Endodermal cell (in vitro differentiated cells): Measurements from ENCODE around the gene MTR. TPM values are rescaled to one million over a fixed set of nuclear protein-coding genes. Genes with fewer than 3 reads are reported as not detected.

Source experiments
- DNase-seq: peaks from one replicate; pipeline ENCODE4 v3.0.0-alpha.2; 2017
- H3K27ac ChIP-seq: 2 replicates; pipeline ENCODE4 v1.5.1; 2013; ENCODE audit warnings: mild to moderate bottlenecking, low read depth, low read length, moderate library complexity
- H3K27me3 ChIP-seq: 2 replicates; pipeline ENCODE4 v1.6.1; 2013; ENCODE audit warnings: mild to moderate bottlenecking, low read length, moderate library complexity; ENCODE audit not compliant: insufficient read depth, control insufficient read depth, poor library complexity, severe bottlenecking
- H3K36me3 ChIP-seq: 2 replicates; pipeline ENCODE4 v1.7.0; 2013; ENCODE audit warnings: mild to moderate bottlenecking, low read length, moderate library complexity; ENCODE audit not compliant: control insufficient read depth, insufficient read depth
- H3K4me1 ChIP-seq: one replicate; pipeline ENCODE4 v1.7.0; 2013; ENCODE audit warnings: low read length; ENCODE audit not compliant: control insufficient read depth, insufficient read depth
- H3K4me3 ChIP-seq: 2 replicates; pipeline ENCODE4 v1.5.1; 2013; ENCODE audit warnings: mild to moderate bottlenecking, low read length, moderate library complexity
- H3K9ac ChIP-seq: 2 replicates; pipeline ENCODE4 v1.6.1; 2013; ENCODE audit warnings: mild to moderate bottlenecking, low read length, moderate library complexity; ENCODE audit not compliant: poor library complexity, severe bottlenecking; ENCODE audit errors: extremely low read depth
- H3K9me3 ChIP-seq: 2 replicates; pipeline ENCODE4 v1.6.1; 2013; ENCODE audit warnings: mild to moderate bottlenecking, low read length, moderate library complexity; ENCODE audit not compliant: control insufficient read depth
- H3K27ac Mint-ChIP-seq: 2 replicates; pipeline ENCODE4 v1.8.0; 2020; ENCODE audit warnings: mixed read lengths
- H3K27me3 Mint-ChIP-seq: 2 replicates; pipeline ENCODE4 v1.8.0; 2021; ENCODE audit warnings: mild to moderate bottlenecking, mixed read lengths; ENCODE audit not compliant: insufficient read depth
- H3K36me3 Mint-ChIP-seq: 2 replicates; pipeline ENCODE4 v1.8.0; 2020; ENCODE audit warnings: low read depth, mixed read lengths
- H3K4me1 Mint-ChIP-seq: 2 replicates; pipeline ENCODE4 v1.8.0; 2020; ENCODE audit warnings: mixed read lengths
- H3K4me3 Mint-ChIP-seq: 2 replicates; pipeline ENCODE4 v1.8.0; 2020; ENCODE audit warnings: mild to moderate bottlenecking, moderate library complexity, mixed read lengths
- H3K9me3 Mint-ChIP-seq: 2 replicates; pipeline ENCODE4 v1.8.0; 2020; ENCODE audit warnings: mild to moderate bottlenecking, mixed read lengths
- WGBS, 2 experiments: methylation state at CpG; one replicate each; pipeline versions ENCODE4 v1.1.5 to v1.1.7; 2013; ENCODE audit warnings: missing lambda C conversion rate in 2 of 2, mixed read lengths in 1 of 2; ENCODE audit not compliant: insufficient coverage in 1 of 2, insufficient read length in 1 of 2; 5-methylcytosine and 5-hydroxymethylcytosine counted together
- total RNA-seq, 2 donors: library from RNA; stranded (reverse); fragmentation: NEBNext Ultra II Directional in 1 of 2; extraction: Animal tissue kit (Norgen Biotek cat#: 25700) in 1 of 2; gene quantifications; 2 replicates in 1 of 2; 3 replicates in 1 of 2; pipeline ENCODE4 v1.2.1, GENCODE V29; 2021
- TF ChIP-seq, protein P1 (sequence below): fragments of 200-600 bp; sonication (generic); conservative IDR thresholded peaks from 2 replicates; pipeline ENCODE4 v1.5.0; 2021; ENCODE audit warnings: antibody characterized with exemption, mild to moderate bottlenecking

MTR gene
- total RNA-seq, 2 donors from 2014 or later: 28.5 to 29.5 TPM

DNA sequence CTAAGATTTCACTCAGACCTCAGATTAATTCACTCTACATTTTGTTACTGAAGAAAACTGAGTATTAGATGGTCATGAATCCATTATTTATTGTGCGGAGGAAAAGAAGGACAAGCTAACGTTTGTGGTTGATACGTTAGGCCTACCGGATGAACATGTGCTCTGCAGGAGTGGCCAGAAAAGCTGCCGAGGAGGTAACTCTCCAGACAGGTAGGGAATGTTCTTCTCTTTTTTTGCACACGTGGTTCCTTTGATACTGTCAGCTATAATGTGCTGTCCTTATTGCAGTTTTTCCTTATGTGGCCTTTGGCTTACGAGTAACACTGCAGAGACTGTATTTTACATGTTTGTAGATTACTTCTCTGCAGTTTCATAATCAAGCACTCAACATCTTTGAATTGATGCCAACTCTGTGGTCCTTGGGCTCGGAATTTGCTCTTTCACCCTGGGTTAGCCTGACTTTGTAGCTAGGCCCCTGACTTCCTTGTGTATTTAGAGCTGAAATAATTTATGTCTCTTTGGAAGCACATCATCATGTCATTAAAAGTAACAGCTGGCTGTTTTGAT lies 13.6 kb downstream of the MTR start:
- Mint-ChIP-seq H3K27ac (no peak overlapping the region), H3K36me3 (peaks cover 25% of the 10 kb centered on the region), H3K4me3 (no peak overlapping the region), H3K9me3 (no peaks in the 10 kb centered on the region), H3K4me1 (no peaks in the 10 kb centered on the region), H3K27me3 (no peaks in the 10 kb centered on the region)
- no peak overlapping the region for H3K4me3 ChIP-seq
- H3K9ac ChIP-seq: no peak overlapping the region
- no peak for DNase-seq
- peaks cover 18% of the 10 kb centered on the region for H3K36me3 ChIP-seq
- H3K27me3 ChIP-seq: no peaks in the 10 kb centered on the region
- WGBS, 2 experiments: 92 to 100% methylated on average over 6 to 8 of the region's 8 CpGs
- no peaks in the 10 kb centered on the region for H3K9me3 ChIP-seq
- H3K4me1 ChIP-seq: no peaks in the 10 kb centered on the region
- TF ChIP-seq, protein P1, sequence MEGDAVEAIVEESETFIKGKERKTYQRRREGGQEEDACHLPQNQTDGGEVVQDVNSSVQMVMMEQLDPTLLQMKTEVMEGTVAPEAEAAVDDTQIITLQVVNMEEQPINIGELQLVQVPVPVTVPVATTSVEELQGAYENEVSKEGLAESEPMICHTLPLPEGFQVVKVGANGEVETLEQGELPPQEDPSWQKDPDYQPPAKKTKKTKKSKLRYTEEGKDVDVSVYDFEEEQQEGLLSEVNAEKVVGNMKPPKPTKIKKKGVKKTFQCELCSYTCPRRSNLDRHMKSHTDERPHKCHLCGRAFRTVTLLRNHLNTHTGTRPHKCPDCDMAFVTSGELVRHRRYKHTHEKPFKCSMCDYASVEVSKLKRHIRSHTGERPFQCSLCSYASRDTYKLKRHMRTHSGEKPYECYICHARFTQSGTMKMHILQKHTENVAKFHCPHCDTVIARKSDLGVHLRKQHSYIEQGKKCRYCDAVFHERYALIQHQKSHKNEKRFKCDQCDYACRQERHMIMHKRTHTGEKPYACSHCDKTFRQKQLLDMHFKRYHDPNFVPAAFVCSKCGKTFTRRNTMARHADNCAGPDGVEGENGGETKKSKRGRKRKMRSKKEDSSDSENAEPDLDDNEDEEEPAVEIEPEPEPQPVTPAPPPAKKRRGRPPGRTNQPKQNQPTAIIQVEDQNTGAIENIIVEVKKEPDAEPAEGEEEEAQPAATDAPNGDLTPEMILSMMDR: no peak
- H3K27ac ChIP-seq: no peak overlapping the region

DNA sequence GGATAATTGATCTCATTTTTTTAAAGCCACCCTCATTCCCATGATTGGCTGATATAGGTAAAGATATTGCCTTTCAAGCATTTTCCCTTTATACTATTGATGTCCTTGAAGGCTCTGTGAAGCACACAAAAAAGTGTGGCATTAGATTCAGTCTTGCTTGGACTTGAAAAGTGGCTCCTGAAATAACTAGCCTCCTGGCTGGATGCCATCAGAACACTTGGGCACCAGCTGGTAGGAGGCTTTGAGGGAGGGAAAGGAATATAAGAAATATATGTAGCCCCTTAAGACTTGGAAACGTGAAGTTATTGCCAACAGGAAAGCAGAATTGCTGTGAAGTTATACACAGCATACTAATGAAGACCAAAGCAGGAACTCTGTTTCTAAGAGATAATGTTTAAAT lies 14.1 kb downstream of the MTR start:
- TF ChIP-seq, protein P1: no peak
- H3K9me3 ChIP-seq: no peaks in the 10 kb centered on the region
- H3K27ac ChIP-seq: no peak overlapping the region
- Mint-ChIP-seq H3K27me3 (no peaks in the 10 kb centered on the region), H3K9me3 (no peaks in the 10 kb centered on the region), H3K4me1 (no peaks in the 10 kb centered on the region), H3K27ac (no peak overlapping the region), H3K36me3 (peaks cover 26% of the 10 kb centered on the region), H3K4me3 (no peak overlapping the region)
- no peaks in the 10 kb centered on the region for H3K27me3 ChIP-seq
- WGBS, 2 experiments: 88 to 100% methylated on average over 1 of the region's 1 CpG
- H3K4me3 ChIP-seq: no peak overlapping the region
- DNase-seq: no peak
- no peaks in the 10 kb centered on the region for H3K4me1 ChIP-seq
- no peak overlapping the region for H3K9ac ChIP-seq
- peaks cover 21% of the 10 kb centered on the region for H3K36me3 ChIP-seq

DNA sequence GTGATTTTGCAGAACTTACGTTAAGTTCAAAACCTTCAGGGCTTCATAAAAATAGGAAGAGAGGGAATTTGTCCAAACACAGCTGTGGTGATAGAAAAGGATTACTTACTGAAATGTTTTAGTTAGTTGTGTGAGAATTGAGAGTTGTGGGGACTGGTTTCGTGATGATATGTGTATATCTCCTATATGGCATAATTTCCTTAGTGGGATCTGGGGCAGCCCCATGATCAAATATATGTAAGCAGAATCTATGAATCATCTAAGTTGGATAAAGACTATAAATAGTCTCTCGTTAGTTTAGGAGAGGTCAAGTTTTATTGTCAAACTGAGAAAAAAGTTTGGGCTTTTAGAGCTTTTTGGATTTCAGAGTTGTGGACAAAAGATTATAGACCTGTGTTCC lies 14.9 kb downstream of the MTR start:
- Histone ChIP-seq H3K36me3 (peaks cover 21% of the 10 kb centered on the region), H3K9ac (no peak overlapping the region), H3K4me1 (no peaks in the 10 kb centered on the region), H3K9me3 (no peaks in the 10 kb centered on the region), H3K27ac (no peak overlapping the region), H3K4me3 (no peak overlapping the region), H3K27me3 (no peaks in the 10 kb centered on the region)
- DNase-seq: no peak
- TF ChIP-seq, protein P1: no peak
- Mint-ChIP-seq H3K27me3 (no peaks in the 10 kb centered on the region), H3K4me3 (no peak overlapping the region), H3K27ac (no peak overlapping the region), H3K36me3 (peaks cover 30% of the 10 kb centered on the region), H3K9me3 (no peaks in the 10 kb centered on the region), H3K4me1 (peaks cover 4% of the 10 kb centered on the region)
- 91 to 97% methylated on average over 3 of the region's 3 CpGs for WGBS, 2 experiments
